IMR-90 (cell line): ENCODE data around the gene ALG11. TPM values are rescaled to one million over a fixed set of nuclear protein-coding genes. Genes with fewer than 3 reads are reported as not detected.

ENCODE experiments used
- ATAC-seq: fragments of 200-7000 bp; cut with Tn5 transposase; 2 replicates; pipeline ENCODE4 v1.9.1; 2020; ENCODE audit warnings: low read depth, mild to moderate bottlenecking, moderate library complexity
- BruUV-seq: library from RNA; stranded (reverse); fragments of 400-500 nt; replicated peaks from 2 replicates; lab custom pipeline; 2021; lab: Mats Ljungman, UMichigan
- CTCF ChIA-PET: fragments of 300-600 bp; formaldehyde crosslinking; extraction: SDS; loops from one replicate; lab custom pipeline; 2021; ENCODE audit warnings: antibody characterized with exemption; lab: Yijun Ruan, JAX
- POLR2A ChIA-PET: fragments of 300-600 bp; sonication (Branson Sonifier 250); formaldehyde crosslinking; loops from one replicate; lab custom pipeline; 2022; ENCODE audit warnings: antibody characterized with exemption; ENCODE audit not compliant: unreplicated experiment; lab: Charles Lee
- DNase-seq: peaks from one replicate; pipeline ENCODE4 v3.0.0; 2013
- H2AFZ ChIP-seq: replicated peaks from 2 replicates; pipeline ENCODE3; 2013; ENCODE audit warnings: low read length, mild to moderate bottlenecking; ENCODE audit not compliant: poor library complexity
- H2AK5ac ChIP-seq: 2 replicates; pipeline ENCODE4 v1.6.1; 2013; ENCODE audit warnings: low read depth, low read length, inconsistent platforms
- H2AK9ac ChIP-seq: replicated peaks from 2 replicates; pipeline ENCODE3; 2013; ENCODE audit warnings: mild to moderate bottlenecking, low read depth, low read length, moderate library complexity; ENCODE audit not compliant: poor library complexity
- H2BK120ac ChIP-seq: 2 replicates; pipeline ENCODE4 v1.6.1; 2013; ENCODE audit warnings: low read depth, low read length, inconsistent platforms
- H2BK15ac ChIP-seq: 3 replicates; pipeline ENCODE4 v1.6.1; 2013; ENCODE audit warnings: low read depth, low read length, inconsistent platforms
- H2BK20ac ChIP-seq: 2 replicates; pipeline ENCODE4 v1.6.1; 2013; ENCODE audit warnings: low read depth, mild to moderate bottlenecking, inconsistent platforms, low read length, moderate library complexity
- H2BK5ac ChIP-seq: 2 replicates; pipeline ENCODE4 v1.6.1; 2013; ENCODE audit warnings: mild to moderate bottlenecking, low read depth, low read length, inconsistent platforms; ENCODE audit not compliant: poor library complexity, severe bottlenecking
- H3K14ac ChIP-seq: replicated peaks from 2 replicates; pipeline ENCODE4 v1.6.1; 2013; ENCODE audit warnings: low read depth, low read length, inconsistent platforms
- H3K18ac ChIP-seq: 2 replicates; pipeline ENCODE4 v1.6.1; 2013; ENCODE audit warnings: low read depth, low read length, control low read depth
- H3K23ac ChIP-seq: 2 replicates; pipeline ENCODE4 v1.6.1; 2013; ENCODE audit warnings: low read depth, low read length, inconsistent platforms
- H3K27ac ChIP-seq: 2 replicates; pipeline ENCODE4 v1.5.1; 2013; ENCODE audit warnings: mild to moderate bottlenecking, control low read depth, low read length; ENCODE audit not compliant: insufficient read depth
- H3K27me3 ChIP-seq: 2 replicates; pipeline ENCODE4 v1.6.1; 2013; ENCODE audit warnings: low read length; ENCODE audit not compliant: control insufficient read depth, insufficient read depth
- H3K36me3 ChIP-seq: 2 replicates; pipeline ENCODE4 v1.6.1; 2013; ENCODE audit warnings: low read length, mixed read lengths; ENCODE audit not compliant: control insufficient read depth, insufficient read depth
- H3K4ac ChIP-seq: 2 replicates; pipeline ENCODE4 v1.6.1; 2013; ENCODE audit warnings: low read depth, low read length, inconsistent platforms
- H3K4me1 ChIP-seq: 2 replicates; pipeline ENCODE4 v1.6.1; 2013; ENCODE audit warnings: low read length, mixed read lengths; ENCODE audit not compliant: control insufficient read depth, insufficient read depth
- H3K4me2 ChIP-seq: 2 replicates; pipeline ENCODE4 v1.6.1; 2013; ENCODE audit warnings: low read depth, mild to moderate bottlenecking, control low read depth, low read length, moderate library complexity
- H3K4me3 ChIP-seq: 2 replicates; pipeline ENCODE4 v1.5.1; 2013; ENCODE audit warnings: low read depth, mild to moderate bottlenecking, control low read depth, low read length, moderate library complexity; ENCODE audit not compliant: insufficient read depth
- H3K56ac ChIP-seq: 2 replicates; pipeline ENCODE4 v1.6.1; 2013; ENCODE audit warnings: low read length, inconsistent platforms; ENCODE audit not compliant: insufficient read depth; ENCODE audit errors: extremely low read depth
- H3K79me1 ChIP-seq, 2 experiments: 2 replicates each; pipeline ENCODE4 v1.6.1; 2013; ENCODE audit warnings: low read length in 2 of 2, inconsistent platforms in 1 of 2, low read depth in 1 of 2
- H3K9ac ChIP-seq: 2 replicates; pipeline ENCODE4 v1.6.1; 2013; ENCODE audit warnings: low read depth, low read length, control low read depth
- H3K9me1 ChIP-seq: 2 replicates; pipeline ENCODE4 v1.6.1; 2013; ENCODE audit warnings: low read length, inconsistent platforms; ENCODE audit not compliant: insufficient read depth
- H3K9me3 ChIP-seq: 2 replicates; pipeline ENCODE4 v1.6.1; 2013; ENCODE audit warnings: low read length; ENCODE audit not compliant: control insufficient read depth, insufficient read depth
- H4K20me1 ChIP-seq: 2 replicates; pipeline ENCODE4 v1.6.1; 2013; ENCODE audit warnings: low read length, inconsistent platforms; ENCODE audit not compliant: insufficient read depth
- H4K5ac ChIP-seq: 2 replicates; pipeline ENCODE4 v1.6.1; 2013; ENCODE audit warnings: mild to moderate bottlenecking, low read depth, low read length, control low read depth
- H4K8ac ChIP-seq, 2 experiments: 2 replicates each; pipeline ENCODE4 v1.6.1; 2013; ENCODE audit warnings: low read depth in 2 of 2, low read length in 2 of 2, control low read depth in 1 of 2, inconsistent platforms in 1 of 2
- H4K91ac ChIP-seq: 2 replicates; pipeline ENCODE4 v1.6.1; 2013; ENCODE audit warnings: low read depth, low read length, inconsistent platforms; ENCODE audit not compliant: insufficient read depth
- BHLHE40 ChIP-seq: fragments of 150-350 bp; IDR thresholded peaks from 2 replicates; pipeline ENCODE4 v1.6.1; 2016; ENCODE audit warnings: mild to moderate bottlenecking, low read depth, low read length
- CEBPB ChIP-seq: IDR thresholded peaks from 2 replicates; pipeline ENCODE4 v1.6.1; 2012; ENCODE audit warnings: low read depth, low read length, improper control_type of control experiment
- CHD1 ChIP-seq: IDR thresholded peaks from 2 replicates; pipeline ENCODE4 v1.6.1; 2012; ENCODE audit warnings: low read depth, low read length, improper control_type of control experiment
- ELK1 ChIP-seq: fragments of 150-350 bp; IDR thresholded peaks from 2 replicates; pipeline ENCODE4 v1.6.1; 2016; ENCODE audit warnings: low read depth, mild to moderate bottlenecking, low read length, moderate library complexity, borderline replicate concordance
- FOS ChIP-seq: fragments of 150-350 bp; IDR thresholded peaks from 2 replicates; pipeline ENCODE4 v1.6.1; 2016; ENCODE audit warnings: low read depth, low read length
- MAFK ChIP-seq: IDR thresholded peaks from 2 replicates; pipeline ENCODE4 v1.6.1; 2012; ENCODE audit warnings: low read depth, low read length, improper control_type of control experiment
- MAZ ChIP-seq: IDR thresholded peaks from 2 replicates; pipeline ENCODE4 v1.6.1; 2012; ENCODE audit warnings: low read depth, mild to moderate bottlenecking, low read length, improper control_type of control experiment, moderate library complexity, borderline replicate concordance
- MXI1 ChIP-seq: IDR thresholded peaks from 2 replicates; pipeline ENCODE4 v1.6.1; 2012; ENCODE audit warnings: low read depth, mild to moderate bottlenecking, low read length, moderate library complexity, borderline replicate concordance
- POLR2A ChIP-seq: IDR thresholded peaks from 2 replicates; pipeline ENCODE4 v1.6.1; 2012; ENCODE audit warnings: mild to moderate bottlenecking, low read depth, low read length
- RAD21 ChIP-seq: IDR thresholded peaks from 2 replicates; pipeline ENCODE4 v1.6.1; 2012; ENCODE audit warnings: low read length, improper control_type of control experiment
- RCOR1 ChIP-seq: IDR thresholded peaks from 2 replicates; pipeline ENCODE4 v1.6.1; 2012; ENCODE audit warnings: mild to moderate bottlenecking, low read length, improper control_type of control experiment; ENCODE audit not compliant: insufficient replicate concordance
- RFX5 ChIP-seq: IDR thresholded peaks from 2 replicates; pipeline ENCODE4 v1.8.0; 2012; ENCODE audit warnings: low read depth, mild to moderate bottlenecking, low read length, moderate library complexity
- SMC3 ChIP-seq: fragments of 150-350 bp; IDR thresholded peaks from 2 replicates; pipeline ENCODE4 v1.6.1; 2016; ENCODE audit warnings: low read depth, mild to moderate bottlenecking, antibody characterized with exemption, low read length, moderate library complexity
- USF2 ChIP-seq: fragments of 150-350 bp; IDR thresholded peaks from 2 replicates; pipeline ENCODE4 v1.6.1; 2017; ENCODE audit warnings: mild to moderate bottlenecking, antibody characterized with exemption, low read length, low read depth
- WGBS, 2 experiments: methylation state at CpG; one replicate each; pipeline versions ENCODE4 v1.1.5 to v1.1.7; 2013; ENCODE audit warnings: missing lambda C conversion rate in 2 of 2; ENCODE audit not compliant: insufficient read length in 1 of 2; ENCODE audit errors: extremely low coverage in 2 of 2; 5-methylcytosine and 5-hydroxymethylcytosine counted together
- dilution Hi-C: fragments of 300-500 bp; cut with HindIII; formaldehyde crosslinking; loops from one replicate; pipeline ENCODE4 v1.14.3; 2018; ENCODE audit warnings: low sequenced_read_pairs; ENCODE audit not compliant: unreplicated experiment
- in situ Hi-C: fragments of 300-500 bp; cut with MboI; formaldehyde crosslinking; loops from 3 replicates; pipeline ENCODE4 v1.14.3; 2019; ENCODE audit warnings: low sequenced_read_pairs, inconsistent platforms, mixed read lengths
- intact Hi-C: fragments of 100-400 bp; cut with micrococcal nuclease; formaldehyde crosslinking; loops from 2 replicates; pipeline ENCODE4 v1.10.0; 2022
- polyA plus RNA-seq, 3 experiments: library from polyadenylated mRNA; depleted of rRNA; stranded (reverse); fragments of >200 nt; gene quantifications; 2 replicates each; pipeline ENCODE4 v1.2.3, GENCODE V29; 2012; ENCODE audit warnings: low replicate concordance in 1 of 3
- total RNA-seq: library from RNA; depleted of rRNA; stranded (reverse); fragments of >200 nt; gene quantifications from 2 replicates; pipeline ENCODE4 v1.2.3, GENCODE V29; 2012
- TF ChIP-seq, protein P1 (sequence below): conservative IDR thresholded peaks from 2 replicates; pipeline ENCODE4 v1.5.1; 2012; ENCODE audit warnings: mild to moderate bottlenecking, low read depth, low read length, improper control_type of control experiment

Gene ALG11
- total and polyA plus RNA-seq, 2 of the 4 experiments (the other 2 are of a cell fraction): 10.0 to 12.7 TPM

- dilution Hi-C loops: no loop called here
- BruUV-seq: no TSS peak
- WGBS, 2 experiments: no CpG with 5 or more reads among the region's 1 CpG
Measured at GRCh38 chr13:52027832-52028231, 15.6 kb downstream of the ALG11 start.

More at GRCh38 chr13:52027832-52028231, 15.6 kb downstream of the ALG11 start:
- Histone ChIP-seq H4K8ac (no peak overlapping the region), H3K14ac (no peak overlapping the region), H3K4me3 (no peak overlapping the region), H3K9me1 (peaks cover 8% of the 10 kb centered on the region; the same call in 1 of the 2 replicates), H2AK5ac (no peak overlapping the region), H3K27ac (no peak overlapping the region), H3K36me3 (peaks cover 19% of the 10 kb centered on the region), H3K4me1 (no peaks in the 10 kb centered on the region), H3K18ac (no peak overlapping the region), H3K56ac (no peak overlapping the region), H2AK9ac (no peak overlapping the region), H3K4me2 (no peak overlapping the region), H3K9ac (no peak overlapping the region), H3K9me3 (no peaks in the 10 kb centered on the region), H2BK15ac (no peak overlapping the region), H2BK20ac (no peak overlapping the region), H3K79me1 (peaks cover 7 to 29% of the 10 kb centered on the region in 2 experiments; a peak in 2 of 4 replicates), H3K4ac (no peak overlapping the region), H4K20me1 (no peaks in the 10 kb centered on the region), H2AFZ (no peak overlapping the region), H4K91ac (no peak overlapping the region), H4K5ac (no peak overlapping the region), H2BK5ac (no peak overlapping the region), H2BK120ac (no peak overlapping the region), H3K23ac (no peak overlapping the region), H3K27me3 (no peaks in the 10 kb centered on the region)
- in situ Hi-C loops: no loop called here
- intact Hi-C loops: no loop called here
- ATAC-seq (no peak), DNase-seq (no peak)
- ChIA-PET CTCF (interaction anchor here (1.4 kb wide), 1 partner anchor 58 kb away, joined by 3 read pairs; no protein-coding TSS in a partner anchor), POLR2A (no interaction called here)
- TF ChIP-seq RFX5: no peak
- TF ChIP-seq RAD21: no peak
- TF ChIP-seq POLR2A: no peak
- TF ChIP-seq MAZ: no peak
- no peak for TF ChIP-seq RCOR1
- TF ChIP-seq MXI1: no peak
- TF ChIP-seq BHLHE40: no peak
- TF ChIP-seq, protein P1, sequence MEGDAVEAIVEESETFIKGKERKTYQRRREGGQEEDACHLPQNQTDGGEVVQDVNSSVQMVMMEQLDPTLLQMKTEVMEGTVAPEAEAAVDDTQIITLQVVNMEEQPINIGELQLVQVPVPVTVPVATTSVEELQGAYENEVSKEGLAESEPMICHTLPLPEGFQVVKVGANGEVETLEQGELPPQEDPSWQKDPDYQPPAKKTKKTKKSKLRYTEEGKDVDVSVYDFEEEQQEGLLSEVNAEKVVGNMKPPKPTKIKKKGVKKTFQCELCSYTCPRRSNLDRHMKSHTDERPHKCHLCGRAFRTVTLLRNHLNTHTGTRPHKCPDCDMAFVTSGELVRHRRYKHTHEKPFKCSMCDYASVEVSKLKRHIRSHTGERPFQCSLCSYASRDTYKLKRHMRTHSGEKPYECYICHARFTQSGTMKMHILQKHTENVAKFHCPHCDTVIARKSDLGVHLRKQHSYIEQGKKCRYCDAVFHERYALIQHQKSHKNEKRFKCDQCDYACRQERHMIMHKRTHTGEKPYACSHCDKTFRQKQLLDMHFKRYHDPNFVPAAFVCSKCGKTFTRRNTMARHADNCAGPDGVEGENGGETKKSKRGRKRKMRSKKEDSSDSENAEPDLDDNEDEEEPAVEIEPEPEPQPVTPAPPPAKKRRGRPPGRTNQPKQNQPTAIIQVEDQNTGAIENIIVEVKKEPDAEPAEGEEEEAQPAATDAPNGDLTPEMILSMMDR: no peak
- TF ChIP-seq MAFK: no peak
- no peak for TF ChIP-seq CEBPB
- no peak for TF ChIP-seq FOS
- TF ChIP-seq CHD1: no peak
- TF ChIP-seq USF2: no peak
- no peak for TF ChIP-seq SMC3
- TF ChIP-seq ELK1: no peak
